ENCODE results near the gene ARID5B.

The ARID5B gene

GRCh38 chr10:61888744-61889143 lies 12.8 kb upstream of the ARID5B start:
- DNase-seq (ENCODE audit: low read depth in 2 of 2), result no peak

- DNase-seq (ENCODE audit: low read depth in 2 of 2), result no peak
Observed at GRCh38 chr10:61890430-61890829, 11.1 kb upstream of the ARID5B start.

GRCh38 chr10:61890881-61891409 lies 10.6 kb upstream of the ARID5B start:
- DNase-seq (ENCODE audit: low read depth in 2 of 2), result no peak

DNA sequence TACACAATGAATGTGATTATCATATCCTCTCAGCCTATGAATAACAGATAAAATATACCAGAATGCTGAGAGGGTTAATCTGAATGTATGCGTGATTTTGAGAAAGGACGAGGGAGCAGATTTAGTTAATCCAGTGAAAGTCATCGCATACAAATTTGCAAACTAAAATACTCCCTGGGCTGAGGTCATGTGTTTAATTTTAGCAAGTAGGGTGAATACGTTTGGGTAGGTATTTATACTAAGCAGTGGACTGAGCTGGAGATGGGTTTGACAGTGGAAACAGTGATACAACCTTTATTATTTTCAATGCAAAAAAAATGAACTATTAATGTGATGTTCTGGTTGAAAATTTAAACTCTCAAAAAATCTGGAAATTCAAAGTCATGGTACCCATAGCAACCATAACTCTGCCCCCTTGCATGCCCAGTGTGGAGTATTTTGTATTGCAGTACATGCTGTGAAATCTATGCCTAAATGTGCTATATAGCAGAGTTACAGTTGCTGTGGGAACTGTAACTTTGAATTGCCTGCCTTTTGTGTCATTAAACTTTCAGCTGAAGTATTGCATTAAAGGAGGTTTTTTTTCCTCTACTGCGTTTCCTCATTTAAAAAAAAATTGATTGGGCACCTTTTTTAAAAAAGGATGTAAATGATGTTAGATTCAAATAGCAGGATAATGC lies 9.5 kb upstream of the ARID5B start:
- no peak for DNase-seq (ENCODE audit: low read depth in 2 of 2)

- DNase-seq (ENCODE audit: low read depth in 2 of 2), result no peak
Observed at GRCh38 chr10:61892961-61893360, 8.5 kb upstream of the ARID5B start.

- no peak for DNase-seq (ENCODE audit: low read depth in 2 of 2)
Observed at GRCh38 chr10:61894133-61894532, 7.4 kb upstream of the ARID5B start.

DNA sequence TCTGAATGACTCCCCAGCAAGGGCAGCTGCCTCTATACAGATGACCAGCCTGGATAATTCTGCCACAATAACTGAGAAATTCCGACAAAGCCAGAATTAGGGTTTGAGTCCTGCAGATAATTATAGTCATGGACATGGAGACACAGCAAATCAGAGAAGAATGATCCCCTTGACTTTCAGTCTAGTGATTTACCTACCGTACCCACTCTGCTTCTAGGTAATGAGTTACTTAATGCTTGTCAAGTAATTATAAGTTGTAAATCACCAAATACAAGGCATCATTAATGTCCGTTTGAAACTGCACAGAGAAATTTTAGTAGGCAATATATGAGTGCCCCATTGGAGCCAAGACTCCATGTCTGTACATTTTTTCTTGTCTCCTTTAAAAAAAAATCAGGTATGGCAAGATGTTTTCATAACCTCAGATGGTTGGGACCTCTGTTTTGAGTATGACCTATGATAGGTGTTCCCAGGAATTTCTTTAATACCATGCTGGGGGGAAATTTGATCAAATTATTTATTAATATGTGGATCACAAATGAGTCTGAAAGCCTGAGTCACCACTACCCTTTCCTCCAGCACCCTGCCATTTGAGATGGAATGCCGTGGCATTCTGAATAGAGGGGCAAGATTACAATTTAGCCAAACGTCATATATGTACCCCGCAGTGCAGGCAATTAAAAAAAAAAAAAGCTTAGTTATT lies 5.5 kb upstream of the ARID5B start:
- no peak for DNase-seq (ENCODE audit: low read depth in 2 of 2)

- peak in 1 of 2 donors; percentile 47 for DNase-seq (ENCODE audit: low read depth in 2 of 2)
Observed at GRCh38 chr10:61896854-61897661, 4.4 kb upstream of the ARID5B start.

GRCh38 chr10:61897671-61898434 lies 3.6 kb upstream of the ARID5B start:
- DNase-seq (ENCODE audit: low read depth in 2 of 2), result no peak

- no peak for DNase-seq (ENCODE audit: low read depth in 2 of 2)
Observed at GRCh38 chr10:61898435-61898778, 3.1 kb upstream of the ARID5B start.

- no peak for DNase-seq (ENCODE audit: low read depth in 2 of 2)
Observed at GRCh38 chr10:61899069-61899531, 2.4 kb upstream of the ARID5B start.

DNA sequence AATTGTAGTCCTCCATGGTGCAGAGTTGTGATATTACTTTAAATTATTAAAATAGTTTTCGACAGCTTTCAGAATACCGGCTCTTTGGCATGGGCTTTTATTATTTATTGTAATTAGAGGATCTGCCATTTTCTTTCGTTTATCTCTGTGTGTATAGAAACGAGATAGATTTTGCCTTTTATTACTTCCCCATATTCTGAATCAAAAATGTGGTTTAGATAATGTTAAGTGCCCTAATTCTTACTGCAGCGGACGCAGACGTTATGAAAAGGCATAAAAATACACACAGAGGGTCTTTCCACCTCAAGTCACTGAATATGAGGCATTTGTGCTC lies 1.9 kb upstream of the ARID5B start:
- no peak for DNase-seq (ENCODE audit: low read depth in 2 of 2)

GRCh38 chr10:61899997-61900828 lies 1.3 kb upstream of the ARID5B start:
- DNase-seq (ENCODE audit: low read depth in 2 of 2), result no peak

DNA sequence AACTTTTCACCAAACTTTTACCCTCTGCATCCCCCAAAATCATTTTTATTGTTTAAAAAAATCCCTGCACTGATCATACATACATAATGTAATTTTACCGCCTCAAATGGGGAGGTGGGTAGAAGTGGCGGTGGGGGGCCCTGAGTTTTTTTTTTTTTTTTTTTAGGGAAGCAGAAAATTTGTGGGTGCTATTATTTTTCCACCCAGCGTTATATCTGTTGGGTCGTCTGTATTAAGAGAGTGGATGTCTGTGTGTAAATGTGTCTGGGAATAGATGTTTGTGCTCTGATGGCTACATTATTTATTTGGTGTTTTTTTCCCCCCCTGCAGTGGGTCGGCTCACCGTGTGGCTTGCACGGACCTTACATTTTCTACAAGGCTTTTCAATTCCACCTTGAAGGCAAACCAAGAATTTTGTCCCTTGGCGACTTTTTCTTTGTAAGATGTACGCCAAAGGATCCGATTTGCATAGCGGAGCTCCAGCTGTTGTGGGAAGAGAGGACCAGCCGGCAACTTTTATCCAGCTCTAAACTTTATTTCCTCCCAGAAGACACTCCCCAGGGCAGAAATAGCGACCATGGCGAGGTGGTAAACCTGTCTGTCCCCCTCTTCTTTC lies 438 bp downstream of the ARID5B start:
- no peak for DNase-seq (ENCODE audit: low read depth in 2 of 2)

DNA sequence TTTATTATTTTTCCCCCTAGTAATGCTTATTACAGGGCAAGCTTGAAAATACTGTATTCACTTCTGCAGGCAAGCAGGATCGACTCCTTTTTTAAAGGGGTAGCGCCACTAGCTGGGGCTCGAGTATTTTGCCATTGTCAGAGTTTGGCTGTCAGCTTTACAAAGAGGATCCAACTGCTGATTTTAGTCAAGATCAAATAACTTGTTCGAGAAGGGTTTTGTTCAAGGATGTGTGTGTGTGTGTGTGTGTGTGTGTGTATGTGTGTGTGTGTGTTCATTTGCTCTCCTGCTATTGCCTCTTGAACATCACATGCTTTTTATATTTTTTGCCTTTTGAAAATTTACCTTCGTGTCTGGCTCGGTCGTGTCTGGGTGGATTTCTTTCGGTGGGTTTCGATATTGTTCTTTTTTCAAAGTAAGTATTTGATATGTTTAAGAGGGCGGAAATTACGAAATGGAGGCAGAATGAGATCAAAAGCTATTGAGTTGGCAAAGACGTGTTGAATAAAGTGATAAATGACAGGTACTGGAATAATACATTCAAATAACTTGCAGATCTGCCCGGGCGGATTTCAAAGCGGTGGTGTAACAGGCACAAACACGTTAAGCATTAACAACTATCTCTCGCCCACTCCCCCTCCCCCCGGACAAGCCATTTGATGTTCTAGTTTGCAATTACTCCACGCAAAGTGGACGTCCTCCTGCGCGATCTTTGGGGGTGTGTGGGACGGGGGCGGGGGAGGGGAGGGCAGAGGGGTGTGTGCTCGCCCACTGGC lies 1.1 kb downstream of the ARID5B start:
- peak in 1 of 2 donors; percentile 49 for DNase-seq (ENCODE audit: low read depth in 2 of 2)

DNA sequence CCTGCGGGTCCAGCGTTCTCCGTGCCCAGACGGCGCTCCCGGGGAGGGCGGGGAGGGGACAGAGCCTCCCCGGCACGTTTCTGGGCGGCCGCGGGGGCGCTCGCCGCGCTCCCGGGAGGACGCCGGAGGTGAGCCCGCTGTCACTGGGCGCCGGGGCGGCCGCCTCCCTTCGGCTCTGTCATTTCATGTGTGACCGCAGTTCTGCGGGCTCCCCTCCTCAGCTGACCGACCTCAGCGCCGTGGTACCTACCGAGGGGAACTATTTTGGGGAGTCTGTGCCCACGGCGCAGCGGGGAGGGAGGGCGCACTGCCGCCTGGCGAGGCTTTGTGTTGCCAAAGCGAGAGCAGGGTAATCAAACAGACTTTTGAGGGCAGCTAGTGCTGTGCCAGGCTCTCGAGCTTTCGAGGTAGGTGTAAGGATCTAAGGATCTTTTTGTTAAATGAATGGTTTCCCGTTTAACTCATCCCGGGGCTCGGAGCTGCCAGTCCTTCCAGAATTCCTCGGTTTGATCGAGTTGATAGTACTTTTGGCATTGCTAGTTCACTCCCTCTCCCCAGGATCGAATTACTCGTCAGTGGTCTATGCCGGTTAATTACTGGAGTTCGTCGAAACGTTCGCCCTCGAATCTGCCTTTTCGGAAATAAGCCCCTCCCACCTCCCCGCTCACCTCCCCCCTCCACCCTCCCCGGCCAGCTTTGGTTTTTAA lies 1.9 kb downstream of the ARID5B start:
- DNase-seq (ENCODE audit: low read depth in 2 of 2), result peak; percentile 53 to 68

DNA sequence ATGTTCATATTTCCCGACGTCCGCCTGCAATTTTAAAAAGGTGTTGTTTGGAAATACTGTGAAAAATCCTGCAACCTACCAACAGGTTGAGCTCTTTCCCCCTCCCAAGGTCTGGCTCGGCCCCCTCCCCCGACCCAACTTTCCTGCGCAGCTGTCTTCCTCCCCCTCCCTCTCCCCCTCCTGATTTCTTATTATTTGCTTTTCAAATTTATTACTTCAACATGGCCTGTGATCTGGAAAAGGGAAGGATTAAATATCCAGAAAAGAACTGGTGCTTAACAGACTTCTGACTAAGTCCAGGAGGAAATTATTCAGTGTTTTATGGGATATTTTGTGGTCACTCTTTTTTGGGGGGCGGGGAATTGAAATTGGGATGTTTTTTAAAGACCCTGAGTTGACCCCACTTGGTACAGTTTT lies 2.4 kb downstream of the ARID5B start:
- no peak for DNase-seq (ENCODE audit: low read depth in 2 of 2)

GRCh38 chr10:61904733-61905725 lies 3.5 kb downstream of the ARID5B start:
- DNase-seq (ENCODE audit: low read depth in 2 of 2), result peak in 1 of 2 donors; percentile 54
